IPS-11a (cell line): ENCODE results near the gene TNFSF9.
"Not testable (repeated sequence)": the region's sequence is repeated elsewhere in the genome, so short reads cannot be mapped to it uniquely, and the experiment has no call there.

Experiments
- H3K4me3 ChIP-seq: one replicate; pipeline ENCODE4 v1.5.1; 2013; ENCODE audit warnings: low read depth, low read length, control low read depth

Gene TNFSF9

DNA sequence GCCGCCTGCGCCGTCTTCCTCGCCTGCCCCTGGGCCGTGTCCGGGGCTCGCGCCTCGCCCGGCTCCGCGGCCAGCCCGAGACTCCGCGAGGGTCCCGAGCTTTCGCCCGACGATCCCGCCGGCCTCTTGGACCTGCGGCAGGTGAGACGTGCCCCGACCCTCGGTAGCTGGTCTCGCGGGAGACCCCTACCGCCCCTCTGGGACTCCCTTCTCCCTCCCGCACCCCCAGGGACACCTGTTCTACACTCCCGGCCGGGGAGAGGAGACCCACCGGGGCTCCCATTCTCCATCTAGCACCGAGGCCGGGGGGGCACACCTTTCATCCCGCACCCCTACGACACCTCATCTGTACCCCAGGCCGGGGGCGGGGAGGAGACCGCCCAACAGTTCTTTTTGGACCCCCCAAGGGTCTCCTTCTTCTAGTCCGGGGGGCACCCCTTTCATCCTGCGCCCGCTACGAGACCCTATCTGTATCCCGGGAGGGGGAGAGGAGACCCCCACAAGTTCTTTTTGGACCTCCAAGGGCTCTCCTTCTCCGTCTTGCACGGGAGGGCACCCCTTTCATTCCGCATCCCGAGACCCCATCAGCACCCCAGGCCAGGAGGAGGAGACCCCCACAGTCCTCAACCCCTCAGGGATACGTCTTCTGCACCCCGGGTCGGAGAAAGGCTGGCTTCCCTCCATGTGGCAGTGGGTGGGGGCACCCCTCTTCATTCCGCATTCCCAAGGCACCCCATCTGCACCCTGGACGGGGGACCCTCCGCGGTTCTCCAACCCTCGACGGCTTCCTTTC, 533 bp downstream of the TNFSF9 start:
- peak overlapping the region; percentile 28 for H3K4me3 ChIP-seq

DNA sequence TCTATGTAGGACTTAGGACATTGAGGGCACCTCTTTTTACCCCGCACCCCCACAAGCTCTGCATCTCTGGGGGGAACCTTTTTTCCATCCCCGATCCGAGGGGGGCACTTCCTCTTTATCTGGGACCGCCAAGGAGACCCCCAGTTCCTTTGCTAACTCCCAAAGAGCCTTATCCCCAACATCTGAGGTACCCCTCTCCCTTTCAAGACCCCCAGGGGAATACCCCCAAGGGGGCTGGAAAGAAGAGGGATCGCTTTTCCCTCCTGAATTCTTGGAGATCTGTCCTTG, 1.1 kb downstream of the TNFSF9 start:
- peak overlapping the region; percentile 28 for H3K4me3 ChIP-seq

DNA sequence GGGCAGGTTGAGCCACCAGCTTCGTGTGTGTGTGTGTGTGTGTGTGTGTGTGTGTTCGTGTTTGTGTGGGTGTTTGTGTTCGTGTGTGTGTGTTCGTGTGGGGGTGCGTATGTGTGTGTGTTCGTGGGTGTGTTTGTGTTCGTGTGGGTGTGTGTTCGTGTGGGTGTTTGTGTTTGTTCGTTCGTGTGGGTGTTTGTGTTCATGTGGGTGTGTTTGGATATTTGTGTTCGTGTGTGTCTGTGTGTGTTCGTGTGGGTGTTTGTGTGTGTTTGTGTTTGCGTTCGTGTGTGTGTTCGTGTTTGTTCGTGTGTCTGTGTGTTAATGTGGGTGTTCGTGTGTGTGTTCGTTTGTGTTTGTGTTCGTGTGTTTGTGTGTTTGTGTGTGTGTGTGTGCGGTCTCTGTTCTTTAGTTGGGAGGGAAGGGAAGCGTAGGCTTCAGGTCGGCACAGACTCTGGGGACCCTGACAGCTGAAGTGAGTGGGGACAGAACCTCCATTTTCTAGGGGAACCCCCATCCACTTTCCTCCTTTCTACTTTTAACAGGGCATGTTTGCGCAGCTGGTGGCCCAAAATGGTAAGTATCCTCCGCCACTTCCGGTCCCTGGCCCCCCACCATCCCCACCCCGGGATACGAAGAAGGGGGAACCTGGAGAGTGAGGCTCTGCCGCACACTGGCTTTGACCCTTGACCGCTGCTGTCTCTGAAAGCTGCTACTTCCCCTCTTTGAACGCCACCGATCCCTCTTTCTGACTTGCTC, 1.6 kb downstream of the TNFSF9 start:
- peak overlapping the region; percentile 39 for H3K4me3 ChIP-seq

DNA sequence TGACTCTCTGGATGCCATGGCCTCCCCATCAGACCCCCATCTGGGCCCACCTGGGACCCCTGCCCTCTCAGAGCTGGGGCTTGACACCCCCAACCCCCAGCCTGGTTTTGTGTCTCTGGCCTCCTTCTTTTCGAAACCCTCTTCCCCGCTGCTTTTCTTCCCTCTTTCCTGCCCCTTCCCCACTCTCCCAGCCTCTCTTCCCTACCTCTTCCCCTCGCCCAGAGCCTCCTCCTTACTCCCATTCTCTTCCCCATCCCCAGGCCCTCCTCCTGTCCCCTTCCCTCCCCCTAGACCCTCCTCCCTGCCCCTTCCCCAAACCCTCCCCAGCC, 2.1 kb downstream of the TNFSF9 start:
- H3K4me3 ChIP-seq, result no peak overlapping the region

DNA sequence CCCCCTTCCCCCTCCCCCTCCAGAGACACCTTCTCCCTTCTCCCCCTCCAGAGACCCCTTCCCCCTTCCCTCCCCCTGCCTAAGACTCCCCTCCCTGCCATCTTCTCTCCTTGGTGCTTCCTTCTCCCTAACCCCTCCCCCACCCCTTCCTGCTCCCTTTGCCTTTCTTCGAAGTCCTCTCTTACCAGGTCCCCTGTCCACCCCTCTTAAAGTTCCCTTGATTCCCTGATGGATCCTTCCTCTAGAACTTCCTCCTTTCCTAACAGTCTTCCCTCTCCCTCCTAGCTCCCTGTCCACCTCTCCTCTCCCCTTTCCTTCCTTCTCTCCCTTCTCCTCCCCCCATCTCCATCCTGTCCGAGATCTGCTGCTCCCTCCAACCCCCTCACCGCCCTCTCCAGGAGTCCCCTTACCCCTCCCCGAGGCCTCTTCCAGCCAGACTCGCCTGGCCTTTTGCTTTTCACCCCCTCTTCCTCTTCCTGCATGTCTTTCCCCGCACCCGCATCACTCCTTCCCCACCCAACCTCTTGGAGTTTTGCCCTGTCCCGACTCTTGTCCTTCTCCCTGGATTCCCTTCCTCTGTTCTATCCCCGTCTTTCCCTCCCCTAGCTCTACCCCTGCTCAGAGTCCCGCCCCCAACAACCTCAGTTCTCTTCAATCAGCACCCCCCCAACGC, 3.1 kb downstream of the TNFSF9 start:
- H3K4me3 ChIP-seq, result no peak overlapping the region

DNA sequence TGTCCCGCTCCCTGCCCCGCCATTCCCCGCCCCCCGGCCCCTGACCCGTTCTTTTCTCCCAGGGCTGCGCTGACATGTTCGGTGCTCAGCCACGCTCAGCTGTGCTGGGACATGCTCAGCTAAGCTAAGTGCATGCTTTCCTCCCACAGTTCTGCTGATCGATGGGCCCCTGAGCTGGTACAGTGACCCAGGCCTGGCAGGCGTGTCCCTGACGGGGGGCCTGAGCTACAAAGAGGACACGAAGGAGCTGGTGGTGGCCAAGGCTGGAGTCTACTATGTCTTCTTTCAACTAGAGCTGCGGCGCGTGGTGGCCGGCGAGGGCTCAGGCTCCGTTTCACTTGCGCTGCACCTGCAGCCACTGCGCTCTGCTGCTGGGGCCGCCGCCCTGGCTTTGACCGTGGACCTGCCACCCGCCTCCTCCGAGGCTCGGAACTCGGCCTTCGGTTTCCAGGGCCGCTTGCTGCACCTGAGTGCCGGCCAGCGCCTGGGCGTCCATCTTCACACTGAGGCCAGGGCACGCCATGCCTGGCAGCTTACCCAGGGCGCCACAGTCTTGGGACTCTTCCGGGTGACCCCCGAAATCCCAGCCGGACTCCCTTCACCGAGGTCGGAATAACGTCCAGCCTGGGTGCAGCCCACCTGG, 3.7 kb downstream of the TNFSF9 start:
- peak overlapping the region; percentile 1 for H3K4me3 ChIP-seq

DNA sequence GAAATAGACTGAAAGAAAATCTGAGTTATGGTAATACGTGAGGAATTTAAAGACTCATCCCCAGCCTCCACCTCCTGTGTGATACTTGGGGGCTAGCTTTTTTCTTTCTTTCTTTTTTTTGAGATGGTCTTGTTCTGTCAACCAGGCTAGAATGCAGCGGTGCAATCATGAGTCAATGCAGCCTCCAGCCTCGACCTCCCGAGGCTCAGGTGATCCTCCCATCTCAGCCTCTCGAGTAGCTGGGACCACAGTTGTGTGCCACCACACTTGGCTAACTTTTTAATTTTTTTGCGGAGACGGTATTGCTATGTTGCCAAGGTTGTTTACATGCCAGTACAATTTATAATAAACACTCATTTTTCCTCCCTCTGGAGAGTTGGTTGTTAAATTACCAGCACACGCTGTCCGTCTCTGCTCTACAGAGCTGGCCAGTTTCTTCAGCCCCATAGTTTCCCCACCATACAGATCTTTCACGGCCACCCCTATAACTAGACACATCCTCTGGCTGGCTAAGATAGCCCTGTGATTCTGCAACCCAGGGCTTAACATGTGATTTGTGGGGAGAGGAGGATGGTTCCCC, 4.8 kb downstream of the TNFSF9 start:
- H3K4me3 ChIP-seq, result no peak overlapping the region

DNA sequence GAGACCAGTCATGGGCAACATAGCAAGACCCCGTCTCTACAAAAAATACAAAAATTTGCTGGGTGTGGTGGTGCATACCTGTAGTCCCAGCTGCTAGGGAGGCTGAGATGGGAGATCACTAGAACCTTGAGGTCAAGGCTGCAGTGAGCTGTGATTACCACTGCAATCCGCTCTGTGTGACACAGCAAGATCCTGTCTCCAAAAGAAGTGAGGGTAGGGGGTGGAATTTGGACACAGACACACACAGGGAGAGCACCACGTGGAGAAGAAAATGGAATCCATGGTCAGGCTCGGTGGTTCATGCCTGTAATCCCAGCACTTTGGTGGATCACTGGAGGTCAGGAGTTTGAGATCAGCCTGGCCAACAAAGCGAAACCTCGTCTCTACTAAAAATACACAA, 8.7 kb downstream of the TNFSF9 start:
- no peak overlapping the region for H3K4me3 ChIP-seq

DNA sequence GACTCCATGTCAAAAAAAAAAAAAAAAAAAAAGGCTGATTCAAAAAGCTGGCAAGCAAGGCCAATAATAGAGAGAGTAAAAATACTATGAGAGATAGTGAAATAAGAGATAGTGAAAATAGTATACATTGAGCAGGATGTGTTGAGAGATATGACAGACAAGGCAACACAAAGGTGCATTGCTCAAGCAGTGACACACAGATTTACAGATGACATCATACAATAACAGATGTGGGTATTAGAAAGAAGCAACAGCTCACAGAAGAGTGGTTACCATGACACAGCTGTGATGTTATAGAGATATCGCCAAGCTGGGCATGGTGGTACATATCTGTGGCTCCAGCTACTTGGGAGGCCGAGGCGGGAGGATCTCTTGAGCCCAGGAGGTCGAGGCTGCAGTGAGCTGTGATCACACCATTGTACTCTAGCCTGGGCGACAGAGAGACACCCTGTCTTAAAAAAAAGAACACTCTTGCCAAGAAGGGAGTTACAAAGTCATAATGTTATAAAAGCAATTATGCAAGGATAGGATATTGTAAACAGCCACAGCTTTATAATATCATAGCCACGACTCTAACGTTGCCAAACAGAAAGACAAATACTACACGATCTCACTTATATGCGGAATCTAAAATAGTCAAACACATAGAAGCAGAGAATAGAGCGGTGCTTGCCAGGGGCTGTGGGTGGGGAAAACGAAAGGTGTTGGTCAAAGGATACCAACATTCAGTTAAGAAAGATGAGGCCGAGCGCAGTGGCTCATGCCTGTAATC, 10.3 kb downstream of the TNFSF9 start:
- H3K4me3 ChIP-seq, result no peak overlapping the region

DNA sequence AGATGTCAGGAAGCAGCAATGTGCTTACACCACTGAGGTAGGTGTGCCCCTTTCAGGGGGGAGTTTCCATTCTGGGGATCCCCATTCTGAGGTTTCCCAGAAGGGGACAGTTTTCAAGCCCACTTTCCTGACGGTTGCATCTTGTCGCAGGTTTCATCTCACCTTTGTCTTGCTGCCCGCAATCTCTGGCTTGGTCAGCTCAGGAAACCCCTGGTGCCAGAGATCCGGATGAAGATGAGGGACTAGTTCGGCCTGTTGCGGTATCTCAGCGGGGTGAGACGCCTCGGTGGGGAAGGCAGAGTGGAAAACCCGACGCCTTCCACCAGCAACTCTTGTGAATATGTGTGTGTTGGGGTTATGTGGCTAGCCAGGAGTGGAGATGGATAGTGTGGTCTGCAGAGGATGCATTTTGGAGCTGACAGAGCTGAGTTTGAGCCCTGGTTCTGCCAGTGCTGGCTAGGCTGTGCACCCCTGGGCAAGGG, 13.1 kb downstream of the TNFSF9 start:
- no peak overlapping the region for H3K4me3 ChIP-seq

DNA sequence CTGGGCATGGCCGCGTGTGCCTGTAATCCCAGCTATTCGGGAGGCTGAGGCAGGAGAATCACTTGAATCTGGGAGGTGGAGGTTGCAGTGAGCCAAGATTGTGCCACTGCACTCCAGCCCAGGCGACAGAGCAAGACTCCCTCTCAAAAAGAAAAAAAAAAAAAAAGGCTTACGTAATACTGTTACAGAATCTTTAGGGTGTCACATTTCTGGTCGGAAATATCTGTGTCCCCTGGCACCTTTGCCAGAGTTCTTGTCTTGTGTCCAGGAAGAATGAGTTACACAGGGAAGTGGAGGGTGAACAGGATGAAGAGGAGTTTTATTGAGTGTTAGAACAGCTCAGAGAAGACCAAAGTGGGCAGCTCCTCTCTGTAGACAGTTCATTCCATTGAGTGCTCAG, 19.9 kb downstream of the TNFSF9 start:
- H3K4me3 ChIP-seq, result not testable (repeated sequence)

DNA sequence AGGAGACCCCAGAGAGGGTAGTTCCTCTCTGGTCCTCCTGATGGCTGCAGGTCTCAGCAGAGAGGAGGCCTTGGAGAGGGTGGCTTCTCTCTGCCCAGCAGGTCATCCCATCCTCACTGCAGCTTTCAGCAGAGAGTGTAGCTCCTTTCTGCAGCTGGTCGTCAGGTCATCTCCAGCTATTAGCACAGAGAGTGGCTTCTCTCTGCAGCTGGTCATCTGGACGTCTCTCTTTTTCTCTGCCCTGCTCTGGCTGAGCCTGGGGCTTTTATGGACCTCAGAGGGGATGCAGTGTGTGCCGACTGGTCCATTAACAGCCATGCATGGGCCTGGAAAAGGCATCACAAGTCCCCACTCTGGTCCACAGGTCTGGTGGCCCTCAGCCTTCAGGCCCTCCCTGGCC, 20.3 kb downstream of the TNFSF9 start:
- no peak overlapping the region for H3K4me3 ChIP-seq

DNA sequence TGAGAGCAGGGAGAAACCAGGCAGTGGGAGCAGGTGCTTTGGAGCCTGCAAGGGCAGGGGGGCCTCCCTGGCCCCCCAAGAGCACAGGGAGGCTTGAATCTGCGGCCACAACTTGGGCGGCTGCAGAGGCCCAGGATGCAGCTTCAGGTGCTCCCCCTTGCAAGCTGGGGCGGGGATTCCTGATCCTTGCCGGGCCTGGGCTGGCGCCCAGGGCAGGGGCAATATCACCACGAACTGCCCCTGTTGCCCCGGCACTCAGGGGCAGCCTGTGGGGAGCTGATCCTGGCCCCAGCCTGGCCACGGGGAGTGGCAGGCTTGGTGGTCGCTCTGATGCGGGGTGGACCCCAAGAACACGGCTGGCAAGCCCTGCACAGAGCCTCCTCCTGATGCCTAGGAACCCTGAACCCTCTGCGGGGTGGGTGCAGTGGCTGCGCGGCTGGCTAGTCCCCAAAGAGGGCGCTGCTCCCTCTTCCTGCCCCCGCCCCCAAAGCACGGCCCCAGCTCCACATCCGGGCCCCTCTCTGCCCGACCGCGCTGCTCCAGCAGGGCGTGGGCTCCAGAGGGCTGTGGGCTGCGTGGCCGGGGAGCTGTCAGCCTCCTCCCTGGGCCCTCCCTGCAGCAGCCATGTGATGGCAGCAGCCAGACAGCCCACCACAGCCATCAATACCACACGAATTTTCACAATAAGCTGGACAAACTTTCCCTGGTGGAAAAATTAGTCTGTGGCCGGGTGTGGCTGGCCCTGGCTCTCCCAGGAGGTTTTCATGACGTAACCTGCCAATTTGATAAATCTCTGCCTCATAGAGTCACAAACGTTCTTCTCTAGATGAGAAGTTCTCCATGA, 21.0 kb downstream of the TNFSF9 start:
- H3K4me3 ChIP-seq, result no peak overlapping the region

DNA sequence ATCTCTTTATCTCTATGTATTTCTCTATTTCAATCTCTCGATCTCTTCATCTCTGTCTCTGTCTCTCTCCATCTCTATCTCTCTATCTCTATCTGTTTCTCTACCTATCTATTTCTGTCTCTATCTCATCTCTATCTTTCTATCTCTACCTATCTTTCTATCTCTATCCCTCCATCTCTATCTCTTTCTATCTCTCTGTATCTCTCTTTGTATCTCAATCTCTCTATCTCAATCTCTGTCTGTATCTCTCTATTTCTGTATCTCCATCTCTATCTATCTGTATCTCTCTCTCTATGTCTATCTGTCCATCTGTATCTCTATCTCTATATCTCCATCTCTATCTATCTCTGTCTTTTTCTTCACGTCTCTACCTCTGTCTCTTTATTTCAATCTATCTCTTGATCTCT, 25.2 kb downstream of the TNFSF9 start:
- H3K4me3 ChIP-seq, result no peak overlapping the region

DNA sequence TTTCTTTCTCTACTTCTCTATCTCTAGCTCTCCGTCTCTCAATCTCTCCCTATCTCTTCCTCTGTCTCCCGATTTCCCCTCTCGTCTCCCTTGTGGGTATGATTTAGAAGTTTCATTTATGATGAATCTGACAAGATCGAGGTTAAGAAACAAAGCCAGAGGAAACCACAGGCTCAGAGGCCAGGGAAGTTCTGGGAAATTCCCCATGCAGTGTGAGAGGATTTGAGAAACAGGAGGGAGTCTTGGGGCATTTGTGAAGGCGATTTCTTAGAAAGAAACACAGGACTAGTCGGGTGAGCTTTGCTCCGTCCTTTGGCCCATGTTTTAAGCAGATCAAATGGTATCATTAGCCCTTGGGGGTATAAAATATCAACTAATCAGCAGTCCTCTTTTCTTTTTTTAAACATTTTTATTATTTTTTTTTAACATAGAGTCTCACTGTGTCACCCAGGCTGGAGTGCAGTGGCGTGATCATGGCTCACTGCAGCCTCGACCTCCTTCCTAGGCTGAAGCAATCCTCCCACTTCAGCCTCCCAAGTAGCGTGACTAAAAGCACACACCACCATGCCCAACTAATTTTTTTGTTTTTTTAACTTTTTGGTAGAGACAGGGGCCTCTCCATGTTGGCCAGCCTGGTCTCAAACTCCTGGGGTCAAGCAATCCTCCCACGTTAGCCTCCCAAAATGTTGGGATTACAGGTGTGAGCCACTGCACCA, 25.8 kb downstream of the TNFSF9 start:
- H3K4me3 ChIP-seq, result no peak overlapping the region

DNA sequence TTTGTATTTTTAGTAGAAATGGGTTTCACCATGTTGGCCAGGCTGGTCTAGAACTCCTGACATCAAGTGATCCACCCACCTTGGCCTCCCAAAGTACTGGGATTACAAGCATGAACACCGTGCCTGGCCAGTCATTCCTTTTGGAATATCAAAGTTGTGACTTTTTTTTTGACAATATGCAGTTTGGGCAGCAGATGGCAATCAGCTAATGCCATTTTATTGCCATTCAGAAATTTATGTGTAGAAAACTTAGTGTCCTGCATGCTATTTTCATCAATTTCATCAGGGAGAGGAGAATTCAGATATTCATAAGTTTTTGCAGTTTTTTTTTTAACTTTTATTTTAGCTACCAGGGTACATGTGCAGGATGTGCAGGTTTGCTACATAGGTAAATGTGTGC, 31.6 kb downstream of the TNFSF9 start:
- not testable (repeated sequence) for H3K4me3 ChIP-seq

DNA sequence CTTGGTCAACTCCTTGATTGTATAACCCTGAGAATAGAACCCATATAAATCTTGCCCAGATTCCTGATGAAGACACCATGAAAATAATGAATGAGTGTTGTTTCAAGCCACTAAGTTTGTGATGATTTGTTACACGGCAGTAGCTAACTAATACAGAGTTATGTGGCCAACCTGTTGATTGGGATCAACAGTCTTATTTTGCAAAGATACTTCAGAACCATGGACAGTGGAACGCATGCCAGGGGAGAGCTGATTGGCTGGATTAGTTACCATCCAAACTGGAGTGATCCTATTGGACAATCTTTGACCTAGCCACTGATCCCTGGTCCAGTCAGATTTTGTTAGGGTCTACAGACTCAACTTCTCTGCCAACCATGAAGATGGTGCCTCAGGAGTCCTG, 33.6 kb downstream of the TNFSF9 start:
- H3K4me3 ChIP-seq, result no peak overlapping the region

DNA sequence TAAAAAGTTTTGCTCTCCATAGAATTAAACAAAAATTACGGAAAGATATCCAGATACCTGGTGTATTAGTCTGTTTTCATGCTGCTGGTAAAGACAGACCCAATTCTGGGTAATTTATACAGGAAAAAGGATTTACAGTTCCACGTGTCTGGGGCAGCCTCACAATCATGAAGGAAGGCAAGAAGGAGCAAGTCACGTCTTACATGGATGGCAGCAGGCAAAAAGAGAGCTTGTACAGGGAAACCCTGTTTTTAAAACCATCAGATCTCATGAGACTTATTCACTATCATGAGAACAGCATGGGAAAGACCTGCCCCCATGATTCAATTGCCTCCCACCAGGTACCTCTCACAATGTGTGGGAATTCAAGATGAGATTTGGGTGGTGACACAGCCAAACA, 35.9 kb downstream of the TNFSF9 start:
- H3K4me3 ChIP-seq, result not testable (repeated sequence)

DNA sequence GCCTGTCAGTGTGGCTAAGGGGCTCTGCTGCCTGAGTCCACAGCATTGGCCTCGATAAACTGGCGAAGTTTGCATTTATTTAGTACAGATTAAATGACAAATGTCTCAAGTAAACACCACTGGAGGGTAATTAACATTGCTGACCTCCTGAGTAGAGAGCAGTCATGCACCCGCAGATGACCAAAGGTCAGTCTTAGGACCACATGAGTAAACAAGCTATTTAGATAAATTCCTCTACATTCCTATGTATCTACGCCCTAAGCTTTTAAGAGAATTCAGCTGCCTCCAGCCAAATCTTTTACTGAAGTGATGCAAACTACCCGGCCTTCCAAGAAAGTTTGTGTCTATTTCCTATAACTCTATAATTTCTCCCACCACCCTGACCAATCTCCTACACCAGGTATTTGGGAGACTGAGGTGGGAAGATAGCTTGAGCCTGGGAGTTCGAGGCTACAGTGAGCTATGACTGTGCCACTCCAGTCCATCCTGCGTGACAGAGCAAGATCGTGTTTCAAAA, 37.2 kb downstream of the TNFSF9 start:
- no peak overlapping the region for H3K4me3 ChIP-seq
